MCF 10A (cell line): ENCODE measurements around the gene MAPT. TPM values are rescaled to one million over a fixed set of nuclear protein-coding genes. Genes with fewer than 3 reads are reported as not detected.

Experiments used
- BruUV-seq: library from RNA; stranded (reverse); fragments of 400-500 nt; replicated peaks from 2 replicates; lab custom pipeline; 2021; lab: Mats Ljungman, UMichigan
- CTCF ChIA-PET: fragments of 300-600 bp; sonication (Branson Sonifier 250); formaldehyde crosslinking; extraction: SDS; loops from one replicate; lab custom pipeline; 2021; ENCODE audit warnings: antibody characterized with exemption, inconsistent platforms; lab: Yijun Ruan, JAX
- POLR2A ChIA-PET: fragments of 300-600, 350-650 bp; sonication (Branson Sonifier 250); formaldehyde crosslinking; extraction: SDS; loops from one replicate; lab custom pipeline; 2020; ENCODE audit warnings: antibody characterized with exemption, inconsistent platforms; lab: Yijun Ruan, JAX
- DNase-seq: peaks from one replicate; pipeline ENCODE4 v3.0.0-alpha.2; 2018; ENCODE audit not compliant: unreplicated experiment
- H3K27ac Mint-ChIP-seq: one replicate; pipeline ENCODE4 v1.8.0; 2022; ENCODE audit warnings: mild to moderate bottlenecking, low read depth, mixed read lengths; ENCODE audit not compliant: unreplicated experiment
- H3K27me3 Mint-ChIP-seq: one replicate; pipeline ENCODE4 v1.8.0; 2022; ENCODE audit warnings: mixed read lengths; ENCODE audit not compliant: insufficient read depth, unreplicated experiment
- H3K36me3 Mint-ChIP-seq: one replicate; pipeline ENCODE4 v1.8.0; 2022; ENCODE audit warnings: mild to moderate bottlenecking, moderate library complexity, mixed read lengths; ENCODE audit not compliant: insufficient read depth, unreplicated experiment
- H3K4me1 Mint-ChIP-seq: one replicate; pipeline ENCODE4 v1.8.0; 2022; ENCODE audit warnings: mixed read lengths; ENCODE audit not compliant: insufficient read depth, unreplicated experiment
- H3K4me3 Mint-ChIP-seq: one replicate; pipeline ENCODE4 v1.8.0; 2022; ENCODE audit warnings: mild to moderate bottlenecking, moderate library complexity, mixed read lengths; ENCODE audit not compliant: unreplicated experiment
- H3K9me3 Mint-ChIP-seq: one replicate; pipeline ENCODE4 v1.8.0; 2022; ENCODE audit warnings: mixed read lengths; ENCODE audit not compliant: unreplicated experiment
- CTCF ChIP-seq: fragments of 200-600 bp; IDR thresholded peaks from one replicate; pipeline ENCODE4 v1.8.0; 2022; ENCODE audit warnings: antibody characterized with exemption, mild to moderate bottlenecking; ENCODE audit not compliant: unreplicated experiment
- intact Hi-C: fragments of 100-400 bp; cut with micrococcal nuclease; formaldehyde crosslinking; loops from 2 replicates; pipeline ENCODE4 v1.14.1; 2022
- total RNA-seq: library from RNA; stranded (reverse); gene quantifications from 2 replicates; pipeline ENCODE4 v1.2.3, GENCODE V29; 2022

MAPT gene
- total RNA-seq, 1 experiment from 2014 or later, result 0.42 TPM

GRCh38 chr17:45931677-45932076, 37.3 kb downstream of the MAPT start:
- no peak for DNase-seq
- H3K4me1 Mint-ChIP-seq, result no peaks in the 10 kb centered on the region
- ChIA-PET POLR2A (no interaction called here), CTCF (no interaction called here)
- peaks cover 19% of the 10 kb centered on the region for H3K27me3 Mint-ChIP-seq
- no peak overlapping the region for H3K4me3 Mint-ChIP-seq
- no peaks in the 10 kb centered on the region for H3K9me3 Mint-ChIP-seq
- no TSS peak for BruUV-seq
- intact Hi-C loops, result no loop called here
- no peaks in the 10 kb centered on the region for H3K36me3 Mint-ChIP-seq
- TF ChIP-seq CTCF, result no peak
- H3K27ac Mint-ChIP-seq, result no peak overlapping the region

GRCh38 chr17:45934044-45934979, 40.0 kb downstream of the MAPT start:
- Mint-ChIP-seq H3K27me3 (peaks cover 44% of the 10 kb centered on the region), H3K4me3 (no peak overlapping the region), H3K9me3 (no peaks in the 10 kb centered on the region), H3K27ac (no peak overlapping the region), H3K4me1 (no peaks in the 10 kb centered on the region), H3K36me3 (no peaks in the 10 kb centered on the region)
- intact Hi-C loops, result no loop called here
- no peak for TF ChIP-seq CTCF
- CTCF ChIA-PET, result interaction anchor here (0.5 to 1.1 kb wide), 6 partner anchors 8 to 68 kb away, joined by 3 to 6 read pairs (median 4); no protein-coding TSS in a partner anchor
- DNase-seq, result no peak
- POLR2A ChIA-PET, result no interaction called here
- no TSS peak for BruUV-seq

GRCh38 chr17:45935197-45935709, 40.9 kb downstream of the MAPT start:
- BruUV-seq, result no TSS peak
- Mint-ChIP-seq H3K36me3 (no peaks in the 10 kb centered on the region), H3K4me3 (no peak overlapping the region)

More at GRCh38 chr17:45935197-45935709, 40.9 kb downstream of the MAPT start:
- no peak for DNase-seq
- TF ChIP-seq CTCF, result no peak
- POLR2A ChIA-PET, result no interaction called here
- Mint-ChIP-seq H3K27ac (no peak overlapping the region), H3K27me3 (peaks cover 54% of the 10 kb centered on the region), H3K9me3 (no peaks in the 10 kb centered on the region), H3K4me1 (no peaks in the 10 kb centered on the region)
- intact Hi-C loops, result no loop called here
- CTCF ChIA-PET, result interaction anchor here (0.6 to 1.1 kb wide), 2 partner anchors 14 to 67 kb away, joined by 4 to 5 read pairs; no protein-coding TSS in a partner anchor
